Cardiac muscle cell (in vitro differentiated cells and primary cell): ENCODE measurements around the gene DOCK3. TPM values are rescaled to one million over a fixed set of nuclear protein-coding genes. Genes with fewer than 3 reads are reported as not detected.

ENCODE experiments used
- DNase-seq, 2 donors: peaks; one replicate each; pipeline versions ENCODE4 v3.0.0 to v3.0.0-alpha.2; 2010 to 2017; ENCODE audit warnings: low read depth in 1 of 2, low spot score in 1 of 2
- H3K27ac ChIP-seq: fragments of 200-600 bp; sonication (generic); 2 replicates; pipeline ENCODE4 v1.5.1; 2016
- H3K27me3 ChIP-seq: fragments of 200-600 bp; sonication (generic); 2 replicates; pipeline ENCODE4 v1.6.0; 2016; ENCODE audit warnings: control low read depth
- H3K36me3 ChIP-seq: fragments of 200-600 bp; sonication (generic); 2 replicates; pipeline ENCODE4 v1.5.1; 2016; ENCODE audit warnings: control low read depth
- H3K4me1 ChIP-seq: fragments of 200-600 bp; sonication (generic); 2 replicates; pipeline ENCODE4 v1.8.1; 2017; ENCODE audit warnings: low read depth, mild to moderate bottlenecking, mixed run types
- H3K4me3 ChIP-seq: fragments of 200-600 bp; sonication (generic); 2 replicates; pipeline ENCODE4 v1.5.1; 2016; ENCODE audit warnings: mild to moderate bottlenecking
- H3K9me3 ChIP-seq: fragments of 200-600 bp; sonication (generic); 2 replicates; pipeline ENCODE4 v1.5.1; 2017; ENCODE audit warnings: low read depth, mild to moderate bottlenecking, control low read depth
- CTCF ChIP-seq: IDR thresholded peaks from 2 replicates; pipeline ENCODE4 v1.5.1; 2012; ENCODE audit warnings: low read depth, mild to moderate bottlenecking, low read length
- polyA plus RNA-seq: library from polyadenylated mRNA; unstranded; fragments of >200 nt; fragmentation: Nextera tagmentation; extraction: Ambion mirVana; gene quantifications from 2 replicates; pipeline ENCODE4 v1.2.1, GENCODE V29; 2016
- total RNA-seq: library from RNA; depleted of rRNA; stranded (reverse); fragments of >200 nt; gene quantifications from 2 replicates; pipeline ENCODE4 v1.2.3, GENCODE V29; 2016

DOCK3 gene
- total and polyA plus RNA-seq, 2 experiments from 2014 or later: 0.56 to 1.3 TPM

GRCh38 chr3:51221959-51222358 lies 547.2 kb downstream of the DOCK3 start:
- no peak overlapping the region for H3K27ac ChIP-seq
- H3K4me1 ChIP-seq: peaks cover 3% of the 10 kb centered on the region
- H3K9me3 ChIP-seq: no peaks in the 10 kb centered on the region
- no peaks in the 10 kb centered on the region for H3K36me3 ChIP-seq
- H3K27me3 ChIP-seq: no peaks in the 10 kb centered on the region
- no peak for TF ChIP-seq CTCF
- no peak for DNase-seq
- H3K4me3 ChIP-seq: no peak overlapping the region

- no peak overlapping the region for H3K27ac ChIP-seq
- TF ChIP-seq CTCF: no peak
- no peak for DNase-seq
- no peaks in the 10 kb centered on the region for H3K27me3 ChIP-seq
- no peak overlapping the region for H3K4me3 ChIP-seq
- H3K36me3 ChIP-seq: no peaks in the 10 kb centered on the region
- H3K4me1 ChIP-seq: peaks cover 3% of the 10 kb centered on the region
- H3K9me3 ChIP-seq: no peaks in the 10 kb centered on the region
Measured at GRCh38 chr3:51224283-51224682, 549.6 kb downstream of the DOCK3 start.

GRCh38 chr3:51224843-51225242 lies 550.1 kb downstream of the DOCK3 start:
- no peak for DNase-seq
- no peaks in the 10 kb centered on the region for H3K9me3 ChIP-seq
- no peaks in the 10 kb centered on the region for H3K27me3 ChIP-seq

GRCh38 chr3:51242939-51243338 lies 568.2 kb downstream of the DOCK3 start:
- DNase-seq: no peak
- H3K27me3 ChIP-seq: no peaks in the 10 kb centered on the region
- H3K4me3 ChIP-seq: no peak overlapping the region
- no peak overlapping the region for H3K27ac ChIP-seq
- H3K36me3 ChIP-seq: no peaks in the 10 kb centered on the region
- H3K4me1 ChIP-seq: no peaks in the 10 kb centered on the region
- H3K9me3 ChIP-seq: no peaks in the 10 kb centered on the region
- TF ChIP-seq CTCF: no peak

More at GRCh38 chr3:51224843-51225242, 550.1 kb downstream of the DOCK3 start:
- Histone ChIP-seq H3K27ac (no peak overlapping the region), H3K36me3 (no peaks in the 10 kb centered on the region), H3K4me1 (peaks cover 3% of the 10 kb centered on the region), H3K4me3 (no peak overlapping the region)
- no peak for TF ChIP-seq CTCF

GRCh38 chr3:51243924-51244323 lies 569.2 kb downstream of the DOCK3 start:
- TF ChIP-seq CTCF: no peak
- Histone ChIP-seq H3K27ac (no peak overlapping the region), H3K36me3 (no peaks in the 10 kb centered on the region), H3K9me3 (no peaks in the 10 kb centered on the region), H3K27me3 (no peaks in the 10 kb centered on the region), H3K4me3 (no peak overlapping the region), H3K4me1 (no peaks in the 10 kb centered on the region)
- DNase-seq: no peak

- no peaks in the 10 kb centered on the region for H3K9me3 ChIP-seq
- no peak overlapping the region for H3K27ac ChIP-seq
- DNase-seq: no peak
- no peaks in the 10 kb centered on the region for H3K4me1 ChIP-seq
- no peak for TF ChIP-seq CTCF
- no peaks in the 10 kb centered on the region for H3K27me3 ChIP-seq
- H3K4me3 ChIP-seq: no peak overlapping the region
- no peaks in the 10 kb centered on the region for H3K36me3 ChIP-seq
Measured at GRCh38 chr3:51245867-51246266, 571.1 kb downstream of the DOCK3 start.
